Gastrocnemius medialis (tissue), 4 donors: Measurements from ENCODE around the gene OPCML. TPM values are rescaled to one million over a fixed set of nuclear protein-coding genes. Genes with fewer than 3 reads are reported as not detected.

ENCODE experiments used
- ATAC-seq, 2 donors: fragments of 150-250 bp; one replicate each; pipeline ENCODE4 v1.9.1; 2016
- DNase-seq, 2 donors: peaks; one replicate each; pipeline ENCODE4 v3.0.0-alpha.2; 2019
- H3K27ac ChIP-seq, 4 donors: fragments of 200-600 bp; sonication (generic); 1 replicate in 1 of 4; 2 replicates in 3 of 4; pipeline ENCODE4 v1.5.1; 2016 to 2018; ENCODE audit warnings: mild to moderate bottlenecking in 2 of 4, moderate library complexity in 1 of 4
- H3K27me3 ChIP-seq, 3 donors: fragments of 200-600 bp; sonication (generic) in 2 of 3; 1 replicate in 1 of 3; 2 replicates in 2 of 3; pipeline versions ENCODE4 v1.5.1 to v1.6.0; 2016 to 2019; ENCODE audit warnings: mild to moderate bottlenecking in 1 of 3, moderate library complexity in 1 of 3
- H3K36me3 ChIP-seq, 2 donors: fragments of 200-600 bp; sonication (generic) in 1 of 2; one replicate each; pipeline ENCODE4 v1.5.1; 2017 to 2018
- H3K4me1 ChIP-seq, 2 donors: fragments of 200-600 bp; sonication (generic) in 1 of 2; one replicate each; pipeline ENCODE4 v1.5.1; 2016 to 2017; ENCODE audit warnings: mild to moderate bottlenecking in 2 of 2
- H3K4me3 ChIP-seq, 4 donors: fragments of 200-600 bp; sonication (generic) in 3 of 4; 1 replicate in 1 of 4; 2 replicates in 3 of 4; pipeline ENCODE4 v1.5.1; 2016 to 2019; ENCODE audit warnings: mild to moderate bottlenecking in 2 of 4
- H3K9me3 ChIP-seq, 3 donors: fragments of 200-600 bp; sonication (generic) in 2 of 3; 1 replicate in 1 of 3; 2 replicates in 2 of 3; pipeline ENCODE4 v1.5.1; 2016 to 2019
- POLR2A ChIP-seq, 2 donors: fragments of 450-650 bp; IDR thresholded peaks; one replicate each; pipeline ENCODE4 v1.6.1; 2017; ENCODE audit warnings: antibody characterized with exemption in 2 of 2, mild to moderate bottlenecking in 2 of 2, moderate library complexity in 2 of 2
- in situ Hi-C, 4 donors: fragments of 200-750 bp; cut with MboI; loops; one replicate each; pipeline versions ENCODE4 v1.15.0 to v1.8.0; 2017; ENCODE audit warnings: low sequenced_read_pairs in 4 of 4
- intact Hi-C: fragments of 100-400 bp; cut with DNase I; formaldehyde crosslinking; loops from one replicate; pipeline ENCODE4 v1.15.1; 2023; ENCODE audit warnings: low total_unique reads
- total RNA-seq, 4 donors: library from RNA; depleted of rRNA; stranded (reverse); fragments of >200 nt; gene quantifications; one replicate each; pipeline versions ENCODE4 v1.1.0 to v1.2.3, GENCODE V29; 2016
- TF ChIP-seq, protein P1 (sequence below), 5 experiments: fragments of 450-650 bp in 3 of 5; fragments of 200-600 bp in 2 of 5; sonication (generic) in 2 of 5; IDR thresholded peaks in 4 of 5; conservative IDR thresholded peaks in 1 of 5; 1 replicate in 4 of 5; 2 replicates in 1 of 5; pipeline ENCODE4 v1.5.1; 2016 to 2019; ENCODE audit warnings: antibody characterized with exemption in 5 of 5, mild to moderate bottlenecking in 3 of 5, moderate library complexity in 3 of 5

Gene OPCML
- total RNA-seq, 4 donors from 2014 or later: not detected

DNA sequence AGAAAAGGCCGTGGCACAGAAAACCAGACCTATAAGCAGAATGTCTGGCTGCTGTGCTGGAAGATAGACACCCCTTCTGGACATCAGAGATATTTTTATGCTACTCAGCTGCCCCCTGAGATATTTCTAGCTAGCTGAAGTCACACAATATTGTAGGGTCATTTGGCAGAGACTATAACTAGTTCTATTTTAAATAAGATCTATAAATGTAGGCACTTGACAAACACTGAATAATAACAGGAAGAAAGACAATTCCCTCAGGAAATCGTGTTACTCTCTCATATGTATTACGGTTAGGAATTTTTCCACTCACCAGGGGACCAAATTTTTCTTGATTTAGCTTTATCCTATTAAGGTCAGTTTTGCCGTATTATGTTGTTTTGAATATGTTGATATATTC, 845.4 kb downstream of the OPCML start:
- Histone ChIP-seq H3K4me3 (no peak overlapping the region), H3K27ac (no peak overlapping the region), H3K4me1 (no peaks in the 10 kb centered on the region), H3K36me3 (no peaks in the 10 kb centered on the region), H3K9me3 (no peaks in the 10 kb centered on the region), H3K27me3 (no peaks in the 10 kb centered on the region)
- ATAC-seq (no peak), DNase-seq (no peak)
- no peak for TF ChIP-seq POLR2A (IDR thresholded peaks at IDR 0.05)
- TF ChIP-seq, protein P1, sequence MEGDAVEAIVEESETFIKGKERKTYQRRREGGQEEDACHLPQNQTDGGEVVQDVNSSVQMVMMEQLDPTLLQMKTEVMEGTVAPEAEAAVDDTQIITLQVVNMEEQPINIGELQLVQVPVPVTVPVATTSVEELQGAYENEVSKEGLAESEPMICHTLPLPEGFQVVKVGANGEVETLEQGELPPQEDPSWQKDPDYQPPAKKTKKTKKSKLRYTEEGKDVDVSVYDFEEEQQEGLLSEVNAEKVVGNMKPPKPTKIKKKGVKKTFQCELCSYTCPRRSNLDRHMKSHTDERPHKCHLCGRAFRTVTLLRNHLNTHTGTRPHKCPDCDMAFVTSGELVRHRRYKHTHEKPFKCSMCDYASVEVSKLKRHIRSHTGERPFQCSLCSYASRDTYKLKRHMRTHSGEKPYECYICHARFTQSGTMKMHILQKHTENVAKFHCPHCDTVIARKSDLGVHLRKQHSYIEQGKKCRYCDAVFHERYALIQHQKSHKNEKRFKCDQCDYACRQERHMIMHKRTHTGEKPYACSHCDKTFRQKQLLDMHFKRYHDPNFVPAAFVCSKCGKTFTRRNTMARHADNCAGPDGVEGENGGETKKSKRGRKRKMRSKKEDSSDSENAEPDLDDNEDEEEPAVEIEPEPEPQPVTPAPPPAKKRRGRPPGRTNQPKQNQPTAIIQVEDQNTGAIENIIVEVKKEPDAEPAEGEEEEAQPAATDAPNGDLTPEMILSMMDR (IDR thresholded peaks at IDR 0.05 in 4 of 5, conservative IDR thresholded peaks at IDR 0.05 in 1 of 5): no peak
- intact Hi-C loops (no loop called here), in situ Hi-C loops (no loop called here)

DNA sequence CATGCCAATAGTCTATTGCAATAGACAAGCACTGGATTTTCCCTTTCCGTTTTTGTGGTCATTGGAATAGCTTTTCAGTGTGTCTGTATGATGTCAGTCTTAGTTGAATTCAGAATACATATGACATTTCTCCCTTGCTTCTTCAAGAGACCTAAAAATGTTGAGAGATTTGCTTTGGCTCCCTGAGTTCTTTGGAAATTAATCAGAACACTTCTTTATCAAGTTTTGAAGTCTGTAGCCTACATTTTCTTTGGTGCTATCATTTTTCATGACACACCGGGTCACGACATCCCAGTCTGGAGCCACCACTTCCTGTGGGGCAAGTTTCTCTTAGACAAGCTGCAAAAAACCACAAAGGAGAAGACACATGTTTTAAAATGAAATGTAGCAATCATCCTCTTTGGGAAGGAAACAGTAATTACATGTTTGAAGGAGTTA, 847.1 kb downstream of the OPCML start:
- TF ChIP-seq POLR2A (IDR thresholded peaks at IDR 0.05): no peak
- TF ChIP-seq, protein P1 (IDR thresholded peaks at IDR 0.05 in 4 of 5, conservative IDR thresholded peaks at IDR 0.05 in 1 of 5): no peak
- Histone ChIP-seq H3K9me3 (no peaks in the 10 kb centered on the region), H3K4me1 (no peaks in the 10 kb centered on the region), H3K27me3 (no peaks in the 10 kb centered on the region), H3K36me3 (no peaks in the 10 kb centered on the region), H3K4me3 (no peak overlapping the region), H3K27ac (no peak overlapping the region)
- in situ Hi-C loops: no loop called here
- no peak for ATAC-seq
- no peak for DNase-seq
- intact Hi-C loops: no loop called here

DNA sequence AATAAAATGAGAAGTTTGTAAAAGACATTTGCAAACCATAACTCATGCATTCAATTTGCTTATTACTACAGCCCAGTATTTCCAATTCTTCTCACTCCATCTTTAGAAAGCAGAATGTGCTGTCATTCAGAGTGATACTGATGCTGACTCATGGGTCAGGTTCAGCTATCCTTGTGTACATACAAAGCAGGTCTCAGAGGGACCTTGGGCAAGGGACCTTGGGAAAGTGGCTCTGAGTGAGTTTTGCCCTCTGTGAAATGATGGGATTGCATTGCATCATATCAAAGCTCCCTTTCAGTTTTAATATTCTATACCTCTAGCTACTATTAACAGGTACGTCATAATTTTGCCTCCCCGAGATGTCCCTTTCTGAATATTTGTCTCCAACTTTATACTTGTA, 848.7 kb downstream of the OPCML start:
- ATAC-seq (no peak), DNase-seq (no peak)
- Histone ChIP-seq H3K27ac (no peak overlapping the region), H3K9me3 (no peaks in the 10 kb centered on the region), H3K4me3 (no peak overlapping the region), H3K4me1 (no peaks in the 10 kb centered on the region), H3K36me3 (no peaks in the 10 kb centered on the region), H3K27me3 (no peaks in the 10 kb centered on the region)
- TF ChIP-seq, protein P1 (IDR thresholded peaks at IDR 0.05 in 4 of 5, conservative IDR thresholded peaks at IDR 0.05 in 1 of 5): no peak
- TF ChIP-seq POLR2A (IDR thresholded peaks at IDR 0.05): no peak
- intact Hi-C loops: no loop called here
- in situ Hi-C loops: no loop called here

DNA sequence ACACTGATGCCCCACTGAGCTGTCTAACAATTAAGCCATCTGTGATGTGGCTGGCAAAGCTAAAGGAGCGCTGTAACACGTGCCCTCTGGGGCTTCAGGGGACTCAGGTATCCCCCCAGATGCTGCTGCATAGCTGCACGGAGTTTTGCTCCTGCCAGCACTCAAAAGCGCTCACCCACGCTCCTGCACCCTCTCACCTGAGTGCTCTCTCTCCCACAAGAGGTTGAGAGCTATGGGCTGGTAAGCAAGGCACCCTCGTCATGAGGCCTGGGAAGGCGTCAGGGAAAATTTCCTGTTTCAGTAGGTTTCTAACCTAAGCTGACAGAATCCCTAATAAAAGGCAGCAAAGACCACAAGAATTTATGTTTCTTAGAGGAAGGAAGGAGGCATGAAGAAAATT, 850.3 kb downstream of the OPCML start:
- no peaks in the 10 kb centered on the region for H3K9me3 ChIP-seq
- no peak overlapping the region for H3K4me3 ChIP-seq
- H3K4me1 ChIP-seq: no peaks in the 10 kb centered on the region
- no peak for ATAC-seq
- H3K27ac ChIP-seq: no peak overlapping the region
- H3K36me3 ChIP-seq: no peaks in the 10 kb centered on the region
- intact Hi-C loops: no loop called here
- no peaks in the 10 kb centered on the region for H3K27me3 ChIP-seq
- no peak for DNase-seq
- in situ Hi-C loops: no loop called here
- TF ChIP-seq, protein P1 (IDR thresholded peaks at IDR 0.05 in 4 of 5, conservative IDR thresholded peaks at IDR 0.05 in 1 of 5): no peak
- no peak for TF ChIP-seq POLR2A (IDR thresholded peaks at IDR 0.05)

DNA sequence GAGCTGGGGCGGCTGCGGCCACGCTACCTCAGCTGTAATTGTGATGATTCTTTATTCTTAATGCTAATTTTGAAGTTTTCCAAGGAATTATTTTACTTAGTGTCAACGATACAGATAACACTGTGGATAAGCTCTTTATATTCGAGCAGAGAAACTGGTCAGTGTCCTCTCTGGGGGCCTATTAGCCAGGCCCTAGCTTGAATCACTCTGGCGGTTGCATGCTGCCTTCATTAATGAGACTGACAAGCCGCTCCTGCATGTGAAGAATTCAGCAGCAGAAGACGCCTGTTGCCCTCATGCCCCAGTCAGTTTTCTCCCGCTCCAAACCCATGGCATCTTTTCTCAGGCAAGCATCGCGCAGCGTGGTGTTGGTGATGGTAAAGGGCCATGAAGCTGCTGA, 851.7 kb downstream of the OPCML start:
- intact Hi-C loops: no loop called here
- ATAC-seq: no peak
- in situ Hi-C loops: no loop called here
- Histone ChIP-seq H3K9me3 (no peaks in the 10 kb centered on the region), H3K27me3 (no peaks in the 10 kb centered on the region), H3K27ac (no peak overlapping the region), H3K36me3 (no peaks in the 10 kb centered on the region), H3K4me1 (no peaks in the 10 kb centered on the region), H3K4me3 (no peak overlapping the region)
- TF ChIP-seq, protein P1 (IDR thresholded peaks at IDR 0.05 in 4 of 5, conservative IDR thresholded peaks at IDR 0.05 in 1 of 5): no peak
- TF ChIP-seq POLR2A (IDR thresholded peaks at IDR 0.05): no peak
- no peak for DNase-seq
